GM13976 (cell line): Measurements from ENCODE around the gene GRM4.

Experiments
- DNase-seq: peaks from one replicate; pipeline ENCODE4 v3.0.0; 2012; ENCODE audit warnings: low spot score
- in situ Hi-C: fragments of 300-500 bp; cut with MboI; formaldehyde crosslinking; loops from one replicate; pipeline ENCODE4 v1.12.0; 2022; ENCODE audit warnings: low sequenced_read_pairs, mixed read lengths, inconsistent platforms; ENCODE audit not compliant: unreplicated experiment
- TF ChIP-seq, protein P1 (sequence below): IDR thresholded peaks from 2 replicates; pipeline ENCODE4 v1.5.1; 2012; ENCODE audit warnings: borderline replicate concordance, mild to moderate bottlenecking; ENCODE audit not compliant: insufficient read depth; ENCODE audit errors: extremely low read depth, missing control alignments, control extremely low read depth

The GRM4 gene

DNA sequence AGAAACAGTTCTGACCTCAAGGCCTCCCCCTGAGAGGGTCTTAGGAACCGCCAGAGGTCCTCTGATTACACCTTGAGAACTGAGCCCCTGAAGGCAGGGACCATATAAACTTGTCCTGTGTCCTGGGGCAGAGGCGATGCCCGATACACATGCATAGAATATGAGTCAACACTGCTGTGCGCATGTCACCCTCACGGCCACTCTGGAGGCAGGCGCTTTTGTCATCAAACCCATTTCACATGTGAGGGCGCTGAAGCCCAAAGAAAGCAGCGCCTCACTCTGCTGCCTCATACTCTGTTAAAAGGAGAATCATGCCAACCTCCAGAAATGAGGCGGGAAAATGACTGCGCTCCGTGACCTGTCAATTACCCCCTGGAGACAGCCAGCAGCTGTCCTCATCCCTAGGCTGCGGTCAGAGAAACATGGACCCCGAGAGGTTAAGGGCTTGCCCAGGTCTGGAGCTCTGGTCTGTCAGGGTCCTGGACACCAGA lies 158.3 kb downstream of the GRM4 start:
- no peak for DNase-seq
- in situ Hi-C loops: no loop called here
- TF ChIP-seq, protein P1, sequence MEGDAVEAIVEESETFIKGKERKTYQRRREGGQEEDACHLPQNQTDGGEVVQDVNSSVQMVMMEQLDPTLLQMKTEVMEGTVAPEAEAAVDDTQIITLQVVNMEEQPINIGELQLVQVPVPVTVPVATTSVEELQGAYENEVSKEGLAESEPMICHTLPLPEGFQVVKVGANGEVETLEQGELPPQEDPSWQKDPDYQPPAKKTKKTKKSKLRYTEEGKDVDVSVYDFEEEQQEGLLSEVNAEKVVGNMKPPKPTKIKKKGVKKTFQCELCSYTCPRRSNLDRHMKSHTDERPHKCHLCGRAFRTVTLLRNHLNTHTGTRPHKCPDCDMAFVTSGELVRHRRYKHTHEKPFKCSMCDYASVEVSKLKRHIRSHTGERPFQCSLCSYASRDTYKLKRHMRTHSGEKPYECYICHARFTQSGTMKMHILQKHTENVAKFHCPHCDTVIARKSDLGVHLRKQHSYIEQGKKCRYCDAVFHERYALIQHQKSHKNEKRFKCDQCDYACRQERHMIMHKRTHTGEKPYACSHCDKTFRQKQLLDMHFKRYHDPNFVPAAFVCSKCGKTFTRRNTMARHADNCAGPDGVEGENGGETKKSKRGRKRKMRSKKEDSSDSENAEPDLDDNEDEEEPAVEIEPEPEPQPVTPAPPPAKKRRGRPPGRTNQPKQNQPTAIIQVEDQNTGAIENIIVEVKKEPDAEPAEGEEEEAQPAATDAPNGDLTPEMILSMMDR: no peak

DNA sequence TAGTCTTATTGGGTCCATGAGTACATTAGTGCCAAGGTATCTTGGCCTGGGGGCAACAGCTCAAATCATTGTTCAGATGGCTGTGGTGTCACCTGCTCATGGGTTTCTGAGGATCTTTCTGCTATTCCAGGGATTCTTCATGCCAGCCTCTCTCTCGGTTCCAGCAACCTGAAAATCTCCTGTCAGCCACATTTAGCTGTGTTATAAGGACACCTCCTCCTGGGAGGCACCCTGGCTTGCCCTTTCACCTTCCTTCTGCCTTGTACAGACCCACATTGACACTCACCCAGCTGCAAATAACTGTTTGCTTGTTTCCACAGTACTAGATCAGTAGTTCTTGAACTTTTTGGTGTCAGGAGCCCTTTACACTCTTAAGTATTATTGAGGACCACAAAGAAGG lies 159.9 kb downstream of the GRM4 start:
- DNase-seq: no peak
- TF ChIP-seq, protein P1: no peak
- in situ Hi-C loops: no loop called here

DNA sequence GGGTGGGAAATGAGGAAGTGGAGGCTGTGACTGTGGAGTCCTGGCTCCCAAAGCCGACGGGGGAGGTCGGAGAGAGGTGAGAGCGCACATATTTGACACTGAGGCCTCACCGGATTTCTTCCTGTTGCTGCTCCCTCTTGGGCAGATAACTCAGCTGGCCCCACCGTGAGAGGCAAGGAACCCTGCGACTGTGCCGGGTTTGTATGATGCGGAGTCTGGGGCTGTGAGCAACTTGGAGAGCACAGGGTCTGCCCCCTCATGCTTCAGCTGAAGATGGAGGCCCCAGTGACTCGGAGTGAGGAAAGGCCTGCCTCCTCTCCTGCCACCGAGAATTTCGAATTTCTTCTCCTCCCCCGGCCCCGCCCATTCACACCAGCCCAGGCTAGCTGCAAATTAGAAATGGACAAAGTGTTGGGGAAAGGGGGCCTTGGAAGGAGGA lies 160.6 kb downstream of the GRM4 start:
- DNase-seq: no peak
- TF ChIP-seq, protein P1: no peak
- in situ Hi-C loops: no loop called here

DNA sequence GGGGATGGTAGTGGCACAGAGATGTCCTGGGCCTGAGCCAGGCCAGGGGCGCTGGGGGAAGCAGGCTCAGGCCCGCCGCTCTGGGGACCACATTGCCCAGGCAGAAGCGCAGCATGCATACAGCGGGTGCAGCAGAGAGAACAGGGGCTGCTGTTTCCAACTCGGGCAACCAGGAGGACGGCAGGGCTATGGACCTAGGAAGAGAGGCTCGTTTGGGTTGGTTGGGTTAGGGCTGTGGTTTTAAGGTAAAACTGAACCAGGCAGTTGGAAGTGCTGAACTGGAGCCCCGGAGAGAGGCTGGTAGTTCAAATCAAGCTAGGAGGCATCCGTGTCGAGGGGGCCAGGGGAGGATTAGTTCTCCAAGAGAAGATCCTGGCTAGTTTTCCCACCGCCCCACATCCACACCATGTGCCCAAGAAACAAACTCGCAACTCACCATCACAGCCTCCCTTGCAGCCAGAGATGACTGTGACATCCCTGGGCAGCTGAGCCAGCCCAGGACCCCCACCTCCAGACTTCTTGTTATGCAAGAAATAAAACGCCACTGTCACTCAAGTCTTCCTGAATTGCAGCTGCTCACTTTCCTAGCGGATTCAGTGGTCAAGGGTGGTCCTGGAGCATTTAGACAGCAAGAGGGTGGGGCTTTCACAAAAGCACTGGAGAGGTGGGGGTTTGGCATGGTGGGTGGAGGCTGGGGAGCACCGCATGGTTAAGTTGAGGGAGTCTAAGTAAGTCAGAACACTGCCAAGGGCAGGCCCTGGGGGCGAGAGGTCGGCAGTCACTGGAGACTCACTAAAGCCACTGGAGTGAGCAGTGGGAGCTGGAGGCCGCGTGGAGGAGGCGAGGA lies 161.2 kb downstream of the GRM4 start:
- TF ChIP-seq, protein P1: no peak
- DNase-seq: no peak
- in situ Hi-C loops: no loop called here

DNA sequence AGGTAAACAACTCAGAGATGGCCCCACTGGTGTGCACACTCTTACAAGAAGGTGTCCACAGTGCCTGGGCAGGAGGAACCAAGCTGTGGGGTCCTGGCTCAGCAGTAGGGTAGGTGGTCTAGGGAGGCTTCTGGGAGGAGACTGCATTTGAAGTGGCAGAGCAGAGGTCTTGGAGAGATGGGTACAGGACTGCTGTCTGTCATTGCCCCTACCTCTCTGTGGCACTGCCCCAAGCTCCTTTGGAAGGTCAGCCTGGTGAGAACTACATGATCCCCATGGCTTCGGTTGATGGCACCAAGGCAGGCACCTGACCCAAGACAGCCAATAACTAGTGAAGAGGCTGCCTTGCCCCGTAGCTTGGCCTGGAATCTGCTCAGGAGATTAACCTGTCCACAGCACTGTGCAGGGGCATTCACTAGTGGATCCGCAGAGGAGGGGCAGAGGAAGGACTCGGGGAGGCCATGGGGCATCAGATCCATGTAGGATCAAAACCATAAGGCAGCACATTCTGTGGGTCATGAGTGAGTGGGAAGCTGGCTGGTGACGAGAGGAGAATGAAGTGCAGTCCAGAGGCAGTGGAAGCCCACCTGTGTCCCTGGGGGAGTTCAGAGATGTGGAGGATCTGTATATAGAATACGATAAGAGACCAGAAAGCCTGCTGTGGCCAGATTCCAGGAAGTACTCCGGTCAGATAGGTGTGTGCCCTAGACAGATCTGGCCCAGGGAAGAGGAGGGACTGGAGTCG lies 162.0 kb downstream of the GRM4 start:
- TF ChIP-seq, protein P1: no peak
- no peak for DNase-seq
- in situ Hi-C loops: no loop called here

DNA sequence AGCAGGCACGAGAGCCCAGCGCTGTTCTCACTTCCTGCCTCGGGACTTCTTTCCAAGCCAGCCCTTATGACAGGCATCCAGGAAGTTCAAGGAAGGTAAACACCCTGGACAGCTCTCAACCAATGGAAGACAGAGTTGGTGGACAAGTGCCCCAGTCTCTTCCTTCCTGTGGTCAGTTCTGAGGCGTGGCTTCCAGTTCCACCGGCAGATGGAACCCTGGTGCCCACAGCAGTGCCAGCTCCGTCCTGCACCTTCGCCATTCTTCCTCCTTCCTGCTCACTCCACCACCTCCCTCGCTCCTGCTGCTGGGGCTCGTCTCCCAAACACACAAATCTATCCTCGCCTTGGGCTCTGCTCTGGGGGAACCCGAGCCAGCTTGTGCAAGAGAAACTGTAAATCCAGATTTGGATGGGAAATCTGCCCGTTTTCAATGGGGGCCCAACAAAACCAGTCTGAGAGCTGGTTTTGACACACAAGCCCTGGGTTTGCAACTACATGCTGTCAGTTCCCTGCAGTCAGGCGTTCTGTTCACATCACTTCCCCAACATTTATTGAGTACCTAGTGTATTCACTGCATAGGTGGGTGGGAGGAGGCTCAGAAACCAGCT lies 162.7 kb downstream of the GRM4 start:
- in situ Hi-C loops: no loop called here
- no peak for DNase-seq
- TF ChIP-seq, protein P1: no peak
